Dendritic cell treated with granulocyte-macrophage colony-stimulating factor and Interleukin-4, amounts not matched to agents 40 ng/mL and 50 ng/mL, for 4 days (primary cell): Measurements from ENCODE around the gene GSAP.
"Not testable (repeated sequence)": the region's sequence is repeated elsewhere in the genome, so short reads cannot be mapped to it uniquely, and the experiment has no call there.

Experiments
- H3K27ac Mint-ChIP-seq: one replicate; pipeline ENCODE4 v1.8.0; 2022; ENCODE audit warnings: mild to moderate bottlenecking, mixed read lengths
- H3K27me3 Mint-ChIP-seq: one replicate; pipeline ENCODE4 v1.8.0; 2022; ENCODE audit warnings: mild to moderate bottlenecking, mixed read lengths
- H3K36me3 Mint-ChIP-seq: one replicate; pipeline ENCODE4 v1.8.0; 2022; ENCODE audit warnings: low read depth, mixed read lengths
- H3K4me1 Mint-ChIP-seq: one replicate; pipeline ENCODE4 v1.8.0; 2022; ENCODE audit warnings: low read depth, mixed read lengths
- H3K4me3 Mint-ChIP-seq: one replicate; pipeline ENCODE4 v1.8.0; 2022; ENCODE audit warnings: mild to moderate bottlenecking, moderate library complexity, mixed read lengths
- H3K9me3 Mint-ChIP-seq: one replicate; pipeline ENCODE4 v1.8.0; 2022; ENCODE audit warnings: mixed read lengths
- intact Hi-C: fragments of 100-400 bp; cut with micrococcal nuclease; formaldehyde crosslinking; loops from one replicate; pipeline ENCODE4 v1.15.0; 2022

Gene GSAP

DNA sequence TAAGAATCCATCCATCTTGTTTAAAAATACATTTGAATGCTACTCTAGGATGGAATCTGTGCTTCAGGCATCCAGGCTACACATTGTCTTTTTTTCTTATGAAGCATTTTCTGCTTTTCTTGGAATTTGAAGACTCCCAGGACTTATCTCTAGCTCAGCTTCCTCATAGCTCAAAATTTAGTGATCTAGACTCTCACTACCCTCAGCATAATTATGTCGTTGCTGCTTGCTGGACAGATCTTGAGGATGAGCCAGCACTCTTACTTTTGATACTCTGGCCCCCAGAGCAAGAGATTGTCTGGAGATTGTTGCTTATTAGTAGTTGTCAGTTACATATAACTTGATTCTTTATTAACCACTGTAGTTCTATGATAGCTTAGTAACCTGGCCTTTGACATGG is 133.3 kb downstream of the GSAP start:
- peaks cover 12% of the 10 kb centered on the region for H3K4me1 Mint-ChIP-seq
- no peaks in the 10 kb centered on the region for H3K36me3 Mint-ChIP-seq
- H3K27me3 Mint-ChIP-seq: no peaks in the 10 kb centered on the region
- no peak overlapping the region for H3K27ac Mint-ChIP-seq
- intact Hi-C loops: no loop called here
- H3K9me3 Mint-ChIP-seq: peaks cover 9% of the 10 kb centered on the region
- no peak overlapping the region for H3K4me3 Mint-ChIP-seq

GRCh38 chr7:77281780-77282478 is 134.2 kb downstream of the GSAP start:
- Mint-ChIP-seq H3K27ac (no peak overlapping the region), H3K9me3 (peaks cover 9% of the 10 kb centered on the region), H3K4me3 (no peak overlapping the region), H3K4me1 (peaks cover 13% of the 10 kb centered on the region), H3K36me3 (no peaks in the 10 kb centered on the region), H3K27me3 (no peaks in the 10 kb centered on the region)
- intact Hi-C loops: no loop called here

DNA sequence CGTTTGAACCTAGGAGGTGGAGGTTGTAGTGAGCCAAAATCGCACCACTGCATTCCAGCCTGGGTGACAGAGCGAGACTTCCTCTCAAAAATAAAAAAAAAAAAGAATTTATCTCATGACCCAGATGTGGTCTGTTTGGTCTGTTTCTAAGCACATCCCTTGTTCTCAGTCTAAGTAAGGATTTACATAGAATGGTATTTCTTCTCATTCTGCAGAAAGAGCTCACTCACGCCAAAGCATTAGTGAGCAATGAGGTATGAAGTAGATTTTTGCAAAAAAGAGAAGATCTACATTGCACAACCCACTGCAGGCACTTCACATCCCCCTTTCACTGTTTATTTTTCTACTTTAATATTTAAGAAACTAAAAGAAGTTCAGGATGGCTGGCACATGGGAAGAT is 140.0 kb downstream of the GSAP start:
- peaks cover 18% of the 10 kb centered on the region for H3K4me1 Mint-ChIP-seq
- intact Hi-C loops: no loop called here
- H3K36me3 Mint-ChIP-seq: no peaks in the 10 kb centered on the region
- peak overlapping the region; percentile 14 for H3K27ac Mint-ChIP-seq
- no peaks in the 10 kb centered on the region for H3K9me3 Mint-ChIP-seq
- H3K4me3 Mint-ChIP-seq: no peak overlapping the region
- H3K27me3 Mint-ChIP-seq: peaks cover 2% of the 10 kb centered on the region

- H3K4me1 Mint-ChIP-seq: peaks cover 18% of the 10 kb centered on the region
- H3K36me3 Mint-ChIP-seq, intact Hi-C loops, H3K27me3 Mint-ChIP-seq, H3K4me3 Mint-ChIP-seq, H3K27ac Mint-ChIP-seq, H3K9me3 Mint-ChIP-seq: not testable (repeated sequence)
These were observed 140.5 kb downstream of the GSAP start for GRCh38 chr7:77275663-77276062.

- peaks cover 34% of the 10 kb centered on the region for H3K4me1 Mint-ChIP-seq
- no peak overlapping the region for H3K4me3 Mint-ChIP-seq
- intact Hi-C loops: no loop called here
- H3K36me3 Mint-ChIP-seq: no peaks in the 10 kb centered on the region
- no peaks in the 10 kb centered on the region for H3K9me3 Mint-ChIP-seq
- H3K27me3 Mint-ChIP-seq: peaks cover 4% of the 10 kb centered on the region
- H3K27ac Mint-ChIP-seq: no peak overlapping the region
These were observed 144.4 kb downstream of the GSAP start for GRCh38 chr7:77271766-77272165.

- H3K4me1 Mint-ChIP-seq: peaks cover 18% of the 10 kb centered on the region
- H3K27ac Mint-ChIP-seq: peak overlapping the region; percentile 66
- no peak overlapping the region for H3K4me3 Mint-ChIP-seq
- no peaks in the 10 kb centered on the region for H3K36me3 Mint-ChIP-seq
- peaks cover 2% of the 10 kb centered on the region for H3K27me3 Mint-ChIP-seq
- intact Hi-C loops: no loop called here
- no peaks in the 10 kb centered on the region for H3K9me3 Mint-ChIP-seq
These were observed 146.1 kb downstream of the GSAP start for GRCh38 chr7:77270094-77270480.

DNA sequence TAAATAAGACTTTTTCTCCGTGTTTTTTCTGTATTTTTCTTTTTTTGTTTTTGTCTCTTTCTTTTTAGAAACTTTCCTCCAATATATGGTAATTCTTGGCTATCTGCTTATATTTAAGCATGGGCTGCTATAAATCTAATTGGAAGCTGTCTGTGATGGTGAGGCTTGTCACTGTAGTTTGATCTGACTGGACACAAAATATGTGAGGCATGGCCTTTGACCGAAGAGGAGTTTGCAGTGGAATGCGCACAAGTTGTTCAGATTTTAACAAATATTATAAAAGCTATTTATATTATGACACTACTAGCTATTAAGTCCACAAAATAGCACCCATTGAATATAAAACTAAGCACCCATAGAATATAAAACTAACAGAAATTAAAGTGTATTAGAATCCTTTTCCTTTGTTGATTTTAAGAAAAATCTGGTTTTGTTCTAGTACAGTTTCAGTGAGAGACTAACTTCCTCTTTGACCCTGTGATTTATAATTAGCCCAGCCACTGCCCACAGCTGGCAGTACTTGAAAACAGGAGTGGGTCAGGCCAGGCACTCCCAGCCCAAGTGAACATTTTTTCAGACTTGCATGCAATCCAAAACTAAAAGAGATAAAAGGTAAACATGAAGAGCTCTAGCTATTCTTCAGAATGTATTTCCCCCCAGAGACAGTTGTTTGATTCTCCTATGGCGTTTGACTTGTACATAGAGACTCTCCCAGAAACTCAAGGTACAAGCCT is 146.6 kb downstream of the GSAP start:
- intact Hi-C loops: no loop called here
- Mint-ChIP-seq H3K4me1 (peaks cover 18% of the 10 kb centered on the region), H3K27me3 (peaks cover 2% of the 10 kb centered on the region), H3K9me3 (no peaks in the 10 kb centered on the region), H3K4me3 (no peak overlapping the region), H3K27ac (peak overlapping the region; percentile 66), H3K36me3 (no peaks in the 10 kb centered on the region)

GRCh38 chr7:77266291-77266794 is 149.8 kb downstream of the GSAP start:
- H3K9me3 Mint-ChIP-seq: no peaks in the 10 kb centered on the region
- intact Hi-C loops: no loop called here
- peaks cover 29% of the 10 kb centered on the region for H3K4me1 Mint-ChIP-seq
- no peak overlapping the region for H3K27ac Mint-ChIP-seq
- no peak overlapping the region for H3K4me3 Mint-ChIP-seq
- no peaks in the 10 kb centered on the region for H3K36me3 Mint-ChIP-seq
- peaks cover 2% of the 10 kb centered on the region for H3K27me3 Mint-ChIP-seq

DNA sequence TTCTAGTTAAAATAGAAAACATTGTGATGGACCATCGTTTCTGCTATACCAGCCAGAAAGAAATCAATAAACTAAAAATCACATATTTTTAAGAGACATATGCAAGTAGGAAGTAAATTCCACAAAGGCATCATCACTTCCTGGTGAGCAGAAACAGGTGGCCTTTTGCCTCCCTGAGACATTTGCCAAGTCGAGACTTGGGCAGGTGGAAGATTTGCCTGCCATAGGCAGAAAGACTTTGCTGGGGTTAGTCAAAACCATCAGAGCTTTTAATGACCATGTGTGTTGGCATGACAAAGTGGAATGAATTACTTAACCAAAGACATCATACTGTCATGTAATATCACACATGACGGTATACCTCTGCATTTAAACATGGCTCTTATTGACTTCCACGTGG is 150.5 kb downstream of the GSAP start:
- Mint-ChIP-seq H3K4me1 (peaks cover 29% of the 10 kb centered on the region), H3K27me3 (no peaks in the 10 kb centered on the region), H3K4me3 (no peak overlapping the region), H3K27ac (no peak overlapping the region), H3K9me3 (no peaks in the 10 kb centered on the region), H3K36me3 (no peaks in the 10 kb centered on the region)
- intact Hi-C loops: no loop called here

DNA sequence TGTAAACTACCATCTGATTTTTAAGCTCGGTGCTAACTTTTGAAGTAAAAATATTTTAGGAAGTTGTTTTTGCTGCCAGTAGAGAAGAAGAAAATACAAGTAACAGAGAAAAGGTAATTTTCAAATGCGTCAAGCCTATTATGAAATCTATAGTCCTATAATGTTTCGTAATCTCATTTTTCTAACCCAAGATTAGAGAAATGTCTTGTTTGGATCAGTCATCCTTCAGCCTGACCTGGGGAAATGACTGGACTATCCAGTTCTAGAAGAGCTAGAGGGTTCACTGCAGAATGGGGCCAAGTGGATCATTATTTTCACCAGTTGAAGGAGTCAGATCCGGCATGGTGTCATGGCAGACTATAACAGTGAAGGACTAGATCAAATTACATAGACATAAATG is 153.8 kb downstream of the GSAP start:
- intact Hi-C loops: no loop called here
- Mint-ChIP-seq H3K4me3 (no peak overlapping the region), H3K4me1 (peaks cover 18% of the 10 kb centered on the region), H3K27me3 (no peaks in the 10 kb centered on the region), H3K27ac (no peak overlapping the region), H3K36me3 (no peaks in the 10 kb centered on the region), H3K9me3 (no peaks in the 10 kb centered on the region)
